MM.1S (cell line): ENCODE data around the gene CYP2A7.
"Not testable (repeated sequence)": the region's sequence is repeated elsewhere in the genome, so short reads cannot be mapped to it uniquely, and the experiment has no call there.

Experiments
- DNase-seq: peaks from one replicate; pipeline ENCODE4 v3.0.0-alpha.2; 2015
- H2AFZ ChIP-seq: fragments of 300-600 bp; sonication (generic); 2 replicates; pipeline ENCODE4 v1.6.0; 2016; ENCODE audit warnings: antibody characterized with exemption, low read length
- H3F3A ChIP-seq: fragments of 300-600 bp; sonication (generic); 2 replicates; pipeline ENCODE4 v1.6.1; 2016; ENCODE audit warnings: mild to moderate bottlenecking, antibody characterized with exemption, low read length, moderate library complexity, mixed read lengths; ENCODE audit not compliant: insufficient read depth
- H3K27ac ChIP-seq: fragments of 300-600 bp; sonication (generic); 2 replicates; pipeline ENCODE4 v1.5.1; 2016; ENCODE audit warnings: mild to moderate bottlenecking, low read length
- H3K27me3 ChIP-seq: fragments of 300-600 bp; sonication (generic); replicated peaks from 2 replicates; pipeline ENCODE4 v1.6.0; 2016; ENCODE audit warnings: low read length; ENCODE audit not compliant: insufficient read depth
- H3K36me3 ChIP-seq: fragments of 300-600 bp; sonication (generic); replicated peaks from 2 replicates; pipeline ENCODE4 v1.6.1; 2016; ENCODE audit warnings: mild to moderate bottlenecking, low read length, mixed read lengths; ENCODE audit not compliant: insufficient read depth
- H3K4me1 ChIP-seq: fragments of 300-600 bp; sonication (generic); 2 replicates; pipeline ENCODE4 v1.6.1; 2016; ENCODE audit warnings: low read length, mixed read lengths
- H3K4me2 ChIP-seq: fragments of 300-600 bp; sonication (generic); 2 replicates; pipeline ENCODE4 v1.6.0; 2016; ENCODE audit warnings: low read depth, low read length
- H3K4me3 ChIP-seq: fragments of 300-600 bp; sonication (generic); 2 replicates; pipeline ENCODE4 v1.5.1; 2016; ENCODE audit warnings: low read length, mixed read lengths
- H3K79me2 ChIP-seq: fragments of 300-600 bp; sonication (generic); 2 replicates; pipeline ENCODE4 v1.6.1; 2016; ENCODE audit warnings: mixed run types, low read length, mixed read lengths
- H3K9ac ChIP-seq: fragments of 300-600 bp; sonication (generic); 2 replicates; pipeline ENCODE4 v1.6.1; 2016; ENCODE audit warnings: low read length, mixed read lengths
- H3K9me2 ChIP-seq: fragments of 300-600 bp; sonication (generic); replicated peaks from 2 replicates; pipeline ENCODE4 v1.6.1; 2016; ENCODE audit warnings: mild to moderate bottlenecking, low read length, mixed read lengths; ENCODE audit not compliant: insufficient read depth
- H3K9me3 ChIP-seq: fragments of 300-600 bp; sonication (generic); replicated peaks from 2 replicates; pipeline ENCODE4 v1.6.1; 2016; ENCODE audit warnings: mild to moderate bottlenecking, low read length, mixed read lengths; ENCODE audit not compliant: insufficient read depth
- H4K20me1 ChIP-seq: fragments of 300-600 bp; sonication (generic); 2 replicates; pipeline ENCODE4 v1.6.1; 2016; ENCODE audit warnings: mild to moderate bottlenecking, low read length, moderate library complexity, mixed read lengths; ENCODE audit not compliant: insufficient read depth
- EZH2 ChIP-seq: fragments of 300-600 bp; sonication (generic); optimal IDR thresholded peaks from 2 replicates; pipeline ENCODE3; 2017; ENCODE audit warnings: low read depth, mild to moderate bottlenecking, antibody characterized with exemption, low read length, mixed read lengths
- EZH2phosphoT487 ChIP-seq: fragments of 300-600 bp; sonication (generic); IDR thresholded peaks from 2 replicates; pipeline ENCODE4 v1.6.1; 2018; ENCODE audit warnings: antibody characterized with exemption, low read length
- TF ChIP-seq, protein P1 (sequence below): fragments of 300-600 bp; sonication (generic); IDR thresholded peaks from 2 replicates; pipeline ENCODE4 v1.5.1; 2016; ENCODE audit warnings: antibody characterized with exemption, low read length, mixed read lengths

CYP2A7 gene

DNA sequence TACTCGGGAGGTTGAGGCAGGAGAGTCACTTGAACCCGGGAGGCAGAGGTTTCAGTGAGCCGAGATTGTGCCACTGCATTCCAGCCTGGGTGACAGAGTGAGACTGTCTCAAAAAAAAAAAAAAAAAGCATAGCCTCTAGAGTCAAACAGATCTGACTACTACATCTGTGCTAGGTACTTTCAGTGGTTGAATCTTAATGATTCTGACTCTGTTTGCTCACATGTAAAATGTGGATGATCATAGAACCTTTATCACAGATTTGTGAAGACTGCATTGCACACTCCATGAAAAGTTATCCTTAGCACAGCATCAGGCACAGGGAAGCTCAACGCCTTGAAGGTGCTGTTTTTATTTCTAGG lies 49.6 kb downstream of the CYP2A7 start:
- not testable (repeated sequence) for H3K9me3 ChIP-seq, DNase-seq, H3K79me2 ChIP-seq, H3K36me3 ChIP-seq, H3F3A ChIP-seq, H3K4me1 ChIP-seq, H3K4me2 ChIP-seq, H3K4me3 ChIP-seq, H3K27ac ChIP-seq, H3K9ac ChIP-seq, H2AFZ ChIP-seq, H4K20me1 ChIP-seq, H3K9me2 ChIP-seq
- H3K27me3 ChIP-seq, result peaks cover 17% of the 10 kb centered on the region

DNA sequence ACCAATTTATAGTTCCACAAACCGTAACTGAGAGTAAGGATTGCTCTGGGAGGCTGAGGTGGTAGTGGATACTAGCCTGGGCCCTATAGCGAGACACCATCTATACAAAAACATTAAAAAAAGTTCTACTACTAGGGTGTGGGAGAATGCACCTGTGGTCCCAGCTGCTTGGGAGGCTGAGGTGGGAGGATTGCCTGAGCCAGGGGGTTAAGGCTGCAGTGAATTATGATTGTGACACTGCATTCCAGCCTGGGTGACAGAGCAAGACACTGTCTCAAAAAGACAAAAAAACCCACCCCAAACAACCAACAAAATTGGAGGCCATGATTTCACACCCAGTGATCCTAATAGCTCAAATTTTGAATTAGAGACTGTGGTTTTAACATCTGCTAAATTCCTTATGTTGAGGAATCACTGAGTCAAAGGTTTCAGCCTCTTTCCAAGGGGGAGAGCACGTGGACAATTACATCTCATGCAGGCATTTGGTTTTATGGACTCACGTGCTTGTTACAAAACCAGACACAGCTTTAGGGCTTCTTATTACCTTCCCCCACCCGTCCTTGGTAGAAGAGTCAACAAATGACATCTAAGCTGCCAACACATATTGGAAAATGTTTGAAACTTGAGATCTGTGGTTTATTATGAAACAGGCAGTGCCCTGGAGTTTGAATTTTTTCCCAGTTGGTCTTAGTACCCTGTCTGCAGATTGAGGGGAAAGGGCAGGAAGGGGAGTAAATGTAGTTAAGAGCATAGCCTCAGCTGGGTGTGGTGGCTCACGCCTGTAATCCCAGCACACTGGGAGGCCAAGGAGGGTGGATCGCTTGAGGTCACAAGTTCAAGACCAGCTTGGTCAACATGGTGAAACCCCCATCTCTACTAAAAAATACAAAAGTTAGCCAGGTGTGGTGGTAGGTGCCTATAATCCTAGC lies 50.3 kb downstream of the CYP2A7 start:
- H3K4me1 ChIP-seq, result no peaks in the 10 kb centered on the region
- H3K36me3 ChIP-seq, result no peaks in the 10 kb centered on the region
- H3K9me3 ChIP-seq, result no peaks in the 10 kb centered on the region
- peaks cover 11% of the 10 kb centered on the region for H3K27me3 ChIP-seq
- DNase-seq, result no peak
- H2AFZ ChIP-seq, result no peak overlapping the region
- no peak overlapping the region for H3K9ac ChIP-seq
- no peak overlapping the region for H3K4me2 ChIP-seq
- H3K79me2 ChIP-seq, result no peaks in the 10 kb centered on the region
- TF ChIP-seq EZH2phosphoT487 (no peak), EZH2 (no peak)
- TF ChIP-seq, protein P1, sequence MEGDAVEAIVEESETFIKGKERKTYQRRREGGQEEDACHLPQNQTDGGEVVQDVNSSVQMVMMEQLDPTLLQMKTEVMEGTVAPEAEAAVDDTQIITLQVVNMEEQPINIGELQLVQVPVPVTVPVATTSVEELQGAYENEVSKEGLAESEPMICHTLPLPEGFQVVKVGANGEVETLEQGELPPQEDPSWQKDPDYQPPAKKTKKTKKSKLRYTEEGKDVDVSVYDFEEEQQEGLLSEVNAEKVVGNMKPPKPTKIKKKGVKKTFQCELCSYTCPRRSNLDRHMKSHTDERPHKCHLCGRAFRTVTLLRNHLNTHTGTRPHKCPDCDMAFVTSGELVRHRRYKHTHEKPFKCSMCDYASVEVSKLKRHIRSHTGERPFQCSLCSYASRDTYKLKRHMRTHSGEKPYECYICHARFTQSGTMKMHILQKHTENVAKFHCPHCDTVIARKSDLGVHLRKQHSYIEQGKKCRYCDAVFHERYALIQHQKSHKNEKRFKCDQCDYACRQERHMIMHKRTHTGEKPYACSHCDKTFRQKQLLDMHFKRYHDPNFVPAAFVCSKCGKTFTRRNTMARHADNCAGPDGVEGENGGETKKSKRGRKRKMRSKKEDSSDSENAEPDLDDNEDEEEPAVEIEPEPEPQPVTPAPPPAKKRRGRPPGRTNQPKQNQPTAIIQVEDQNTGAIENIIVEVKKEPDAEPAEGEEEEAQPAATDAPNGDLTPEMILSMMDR, result no peak
- no peak overlapping the region for H3K4me3 ChIP-seq
- H4K20me1 ChIP-seq, result no peaks in the 10 kb centered on the region
- H3F3A ChIP-seq, result no peaks in the 10 kb centered on the region
- no peak overlapping the region for H3K27ac ChIP-seq
- H3K9me2 ChIP-seq, result no peaks in the 10 kb centered on the region

DNA sequence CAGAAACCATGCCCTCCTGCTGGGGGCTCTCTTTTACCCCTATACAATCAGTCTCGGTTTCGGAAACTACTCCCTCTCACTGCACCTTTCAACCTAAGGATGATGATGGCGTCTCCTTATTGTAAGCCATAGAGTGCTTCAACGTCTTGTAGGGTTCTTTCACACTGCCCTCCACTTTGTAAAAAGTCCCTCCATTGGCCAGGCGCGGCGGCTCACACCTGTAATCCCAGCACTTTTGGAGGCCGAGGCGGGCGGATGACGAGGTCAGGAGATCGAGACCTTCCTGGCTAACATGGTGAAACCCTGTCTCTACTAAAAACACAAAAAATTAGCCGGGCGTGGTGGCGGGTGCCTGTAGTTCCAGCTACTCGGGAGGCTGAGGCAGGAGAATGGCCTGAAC lies 51.3 kb downstream of the CYP2A7 start:
- not testable (repeated sequence) for H4K20me1 ChIP-seq, H3K36me3 ChIP-seq, DNase-seq, H3K79me2 ChIP-seq, H3K4me3 ChIP-seq, H3K9me3 ChIP-seq, H2AFZ ChIP-seq, H3K9ac ChIP-seq, H3K4me1 ChIP-seq, H3K9me2 ChIP-seq, H3K27me3 ChIP-seq, H3K27ac ChIP-seq, H3K4me2 ChIP-seq, H3F3A ChIP-seq

DNA sequence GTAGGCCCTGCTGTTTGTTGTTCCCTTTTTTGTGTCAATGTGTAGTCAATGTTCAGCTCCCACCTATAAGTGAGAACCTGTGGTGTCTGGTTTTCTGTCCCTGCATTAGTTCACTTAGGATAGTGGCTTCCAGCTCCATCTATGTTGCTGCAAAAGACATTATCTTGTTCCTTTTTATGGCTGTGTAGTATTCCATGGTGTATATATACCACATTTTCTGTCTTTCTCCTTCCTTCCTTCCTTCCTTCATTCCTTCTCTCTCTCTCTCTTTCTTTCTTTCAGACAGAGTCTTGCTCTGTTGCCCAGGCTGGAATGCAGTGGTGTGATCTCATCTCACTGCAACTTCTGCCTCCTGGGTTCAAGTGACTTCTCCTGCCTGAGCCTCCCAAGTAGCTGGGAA lies 52.8 kb downstream of the CYP2A7 start:
- Histone ChIP-seq H3K4me3 (no peak overlapping the region), H3K9ac (no peak overlapping the region), H3K27ac (no peak overlapping the region), H3K9me3 (no peaks in the 10 kb centered on the region), H4K20me1 (no peaks in the 10 kb centered on the region), H3K27me3 (peaks cover 6% of the 10 kb centered on the region; the same call in 1 of the 2 replicates), H3K79me2 (no peaks in the 10 kb centered on the region), H3K4me2 (no peak overlapping the region), H3K4me1 (no peaks in the 10 kb centered on the region), H3F3A (no peaks in the 10 kb centered on the region), H3K36me3 (no peaks in the 10 kb centered on the region), H2AFZ (no peak overlapping the region), H3K9me2 (no peaks in the 10 kb centered on the region)
- TF ChIP-seq EZH2, result no peak
- TF ChIP-seq, protein P1, result no peak
- no peak for TF ChIP-seq EZH2phosphoT487
- no peak for DNase-seq
